ENCODE data around the gene IL20.

The IL20 gene

GRCh38 chr1:206880314-206880713, 14.9 kb downstream of the IL20 start:
- DNase-seq (ENCODE audit: low spot score): no peak

- no peak for DNase-seq (ENCODE audit: low spot score)
Observed at GRCh38 chr1:206882555-206882954, 17.1 kb downstream of the IL20 start.

- no peak for DNase-seq (ENCODE audit: low spot score)
Observed at GRCh38 chr1:206883160-206883559, 17.7 kb downstream of the IL20 start.

GRCh38 chr1:206883876-206884275, 18.5 kb downstream of the IL20 start:
- no peak for DNase-seq (ENCODE audit: low spot score)

- no peak for DNase-seq (ENCODE audit: low spot score)
Observed at GRCh38 chr1:206885341-206886060, 20.1 kb downstream of the IL20 start.

- no peak for DNase-seq (ENCODE audit: low spot score)
Observed at GRCh38 chr1:206886831-206887230, 21.4 kb downstream of the IL20 start.

- no peak for DNase-seq (ENCODE audit: low spot score)
Observed at GRCh38 chr1:206887701-206888100, 22.3 kb downstream of the IL20 start.

- no peak for DNase-seq (ENCODE audit: low spot score)
Observed at GRCh38 chr1:206890125-206891060, 25.0 kb downstream of the IL20 start.

- no peak for DNase-seq (ENCODE audit: low spot score)
Observed at GRCh38 chr1:206891412-206891811, 26.0 kb downstream of the IL20 start.

- no peak for DNase-seq (ENCODE audit: low spot score)
Observed at GRCh38 chr1:206892351-206892984, 27.0 kb downstream of the IL20 start.

GRCh38 chr1:206893380-206893779, 28.0 kb downstream of the IL20 start:
- DNase-seq (ENCODE audit: low spot score): no peak

- DNase-seq (ENCODE audit: low spot score): no peak
Observed at GRCh38 chr1:206895325-206895724, 29.9 kb downstream of the IL20 start.

- no peak for DNase-seq (ENCODE audit: low spot score)
Observed at GRCh38 chr1:206895837-206896242, 30.4 kb downstream of the IL20 start.

GRCh38 chr1:206896261-206896660, 30.8 kb downstream of the IL20 start:
- DNase-seq (ENCODE audit: low spot score): no peak

- no peak for DNase-seq (ENCODE audit: low spot score)
Observed at GRCh38 chr1:206897175-206897574, 31.8 kb downstream of the IL20 start, which contains the start of gene IL24. Gene IL24 (plus strand): TSS chr1:206897443. CDS start chr1:206897833, 390 bp downstream.

- peak; percentile 19 for DNase-seq (ENCODE audit: low spot score)
Observed at GRCh38 chr1:206898089-206898914, 32.9 kb downstream of the IL20 start.

- DNase-seq (ENCODE audit: low spot score): no peak
Observed at GRCh38 chr1:206898915-206899431, 33.5 kb downstream of the IL20 start.

- DNase-seq (ENCODE audit: low spot score): no peak
Observed at GRCh38 chr1:206899717-206900116, 34.3 kb downstream of the IL20 start.

- no peak for DNase-seq (ENCODE audit: low spot score)
Observed at GRCh38 chr1:206900149-206900548, 34.7 kb downstream of the IL20 start.

GRCh38 chr1:206901944-206902343, 36.5 kb downstream of the IL20 start:
- DNase-seq (ENCODE audit: low spot score): no peak

- no peak for DNase-seq (ENCODE audit: low spot score)
Observed at GRCh38 chr1:206902702-206903101, 37.3 kb downstream of the IL20 start.

Data from RKO (cell line).